Coronary artery (tissue), 2 donors: ENCODE data around the gene PPP1R12B.
"Not testable (repeated sequence)": the region's sequence is repeated elsewhere in the genome, so short reads cannot be mapped to it uniquely, and the experiment has no call there.

Source experiments
- DNase-seq: peaks from one replicate; pipeline ENCODE4 v3.0.0-alpha.2; 2017; ENCODE audit warnings: low spot score
- H3K27ac ChIP-seq, 2 donors: fragments of 200-600 bp; sonication (generic); one replicate each; pipeline ENCODE4 v1.5.1; 2016 to 2019
- H3K4me3 ChIP-seq: fragments of 200-600 bp; sonication (generic); 2 replicates; pipeline ENCODE4 v1.5.1; 2016; ENCODE audit warnings: mild to moderate bottlenecking, moderate library complexity
- CTCF ChIP-seq: fragments of 200-600 bp; sonication (generic); IDR thresholded peaks from one replicate; pipeline ENCODE4 v1.5.1; 2019; ENCODE audit warnings: antibody characterized with exemption

Gene PPP1R12B

GRCh38 chr1:202420422-202421094, 72.1 kb downstream of the PPP1R12B start:
- H3K27ac ChIP-seq, H3K4me3 ChIP-seq, DNase-seq: not testable (repeated sequence)

GRCh38 chr1:202422709-202423108, 74.2 kb downstream of the PPP1R12B start:
- not testable (repeated sequence) for DNase-seq, H3K27ac ChIP-seq, H3K4me3 ChIP-seq

DNA sequence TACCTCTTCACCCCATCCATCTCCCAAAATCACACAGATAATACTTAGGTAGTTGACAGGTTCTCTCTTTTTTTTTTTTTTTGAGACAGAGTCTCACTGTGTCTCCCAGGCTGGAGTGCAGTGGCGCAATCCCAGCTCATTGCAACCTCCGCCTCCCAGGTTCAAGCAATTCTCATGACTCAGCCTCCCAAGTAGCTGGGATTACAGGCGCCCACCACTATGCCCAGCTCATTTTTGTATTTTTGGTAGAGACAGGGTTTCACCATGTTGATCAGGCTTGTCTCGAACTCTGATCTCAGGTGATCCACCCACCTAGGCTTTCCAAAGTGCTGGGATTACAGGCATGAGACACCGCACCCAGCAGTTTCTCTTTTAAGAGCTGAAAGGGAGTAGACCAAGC, 75.8 kb downstream of the PPP1R12B start:
- DNase-seq, H3K27ac ChIP-seq, H3K4me3 ChIP-seq: not testable (repeated sequence)

- not testable (repeated sequence) for H3K27ac ChIP-seq, DNase-seq, H3K4me3 ChIP-seq
These were observed 81.6 kb downstream of the PPP1R12B start for GRCh38 chr1:202430111-202430510.

DNA sequence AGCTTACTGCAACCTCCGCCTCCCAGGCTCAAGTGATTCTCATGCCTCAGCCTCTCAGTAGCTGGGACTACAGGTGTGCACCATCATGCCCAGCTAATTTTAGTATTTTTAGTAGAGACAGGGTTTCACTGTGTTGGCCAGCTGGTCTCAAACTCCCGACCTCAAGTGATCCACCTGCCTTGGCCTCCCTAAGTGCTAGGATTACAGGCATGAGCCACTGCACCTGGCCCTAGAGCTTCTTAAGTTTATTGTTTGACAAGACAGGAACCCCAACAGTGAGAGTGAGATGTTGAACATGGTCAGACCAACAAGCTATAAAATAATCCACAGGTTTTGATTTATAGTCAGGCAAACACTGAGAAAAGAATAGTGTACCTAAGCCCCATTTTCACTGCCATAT, 83.8 kb downstream of the PPP1R12B start:
- not testable (repeated sequence) for H3K4me3 ChIP-seq, H3K27ac ChIP-seq, DNase-seq

DNA sequence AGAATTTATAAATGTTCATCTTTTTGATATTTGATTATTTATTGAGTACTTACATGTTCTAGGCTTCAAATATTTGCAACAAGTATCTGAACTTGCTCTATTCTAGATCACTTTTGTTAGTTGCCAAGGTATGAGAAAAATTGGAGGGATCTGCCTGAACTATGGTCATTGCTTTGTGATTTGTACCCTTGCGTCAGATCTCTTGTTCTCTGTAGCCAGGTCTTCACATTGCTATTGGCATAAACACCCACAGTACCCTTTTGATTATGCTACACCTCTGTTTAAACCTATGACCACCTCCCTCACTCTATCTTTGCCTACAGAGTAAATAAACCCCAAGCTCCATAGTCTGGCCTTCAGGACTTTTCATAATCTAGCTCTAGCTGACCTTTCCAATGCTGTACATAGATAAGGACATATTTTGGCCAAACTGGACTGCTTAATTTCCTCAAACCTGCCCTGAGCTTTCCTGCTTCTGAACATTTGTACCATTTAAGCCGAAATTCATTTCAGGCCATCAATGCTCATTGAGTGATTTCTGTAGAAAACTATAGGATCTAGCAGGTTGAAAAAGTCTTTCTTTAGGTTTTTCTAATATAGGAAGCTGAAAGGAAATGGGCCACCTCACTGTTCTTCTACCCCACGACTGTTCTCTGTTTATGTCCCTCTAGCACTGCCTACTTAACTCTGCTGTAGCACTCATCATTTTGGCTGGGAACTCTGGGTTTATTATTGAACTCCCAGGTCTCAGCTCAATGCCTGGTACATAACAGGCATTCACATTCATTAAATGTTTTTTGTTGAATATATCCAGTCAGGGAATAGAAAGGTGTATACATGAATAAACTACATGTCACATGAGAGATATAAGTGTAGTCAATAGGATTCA, 84.9 kb downstream of the PPP1R12B start:
- H3K27ac ChIP-seq: no peak overlapping the region
- no peak for DNase-seq
- no peak overlapping the region for H3K4me3 ChIP-seq
- TF ChIP-seq CTCF: no peak

DNA sequence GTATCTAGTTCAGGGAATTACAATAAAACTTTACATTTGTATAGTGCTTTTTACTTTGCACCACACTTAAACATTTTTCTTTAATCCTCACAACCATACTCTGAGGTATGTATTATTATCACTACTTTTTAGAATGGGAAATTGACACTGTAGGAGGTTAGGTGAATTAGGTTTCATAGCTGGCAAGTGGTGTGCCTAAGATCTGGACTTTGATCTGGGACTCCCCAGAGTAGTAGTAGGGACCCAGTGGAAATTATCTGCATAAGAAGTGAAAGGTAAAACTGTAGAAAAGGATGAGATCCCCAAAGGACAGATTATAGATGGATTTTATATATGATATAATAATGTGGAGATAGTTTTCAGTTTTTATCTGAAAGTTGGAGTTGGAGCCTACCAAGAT, 85.6 kb downstream of the PPP1R12B start:
- Histone ChIP-seq H3K27ac (no peak overlapping the region), H3K4me3 (no peak overlapping the region)
- DNase-seq: no peak
- TF ChIP-seq CTCF: no peak

- H3K4me3 ChIP-seq: no peak overlapping the region
- no peak for DNase-seq
- H3K27ac ChIP-seq: no peak overlapping the region
- TF ChIP-seq CTCF: no peak
These were observed 90.1 kb downstream of the PPP1R12B start for GRCh38 chr1:202438393-202439174.

GRCh38 chr1:202439308-202439707, 90.8 kb downstream of the PPP1R12B start:
- no peak for TF ChIP-seq CTCF
- DNase-seq: no peak
- H3K27ac ChIP-seq: no peak overlapping the region
- H3K4me3 ChIP-seq: no peak overlapping the region

GRCh38 chr1:202448140-202448539, 99.6 kb downstream of the PPP1R12B start:
- H3K4me3 ChIP-seq, DNase-seq, H3K27ac ChIP-seq: not testable (repeated sequence)

- H3K4me3 ChIP-seq, DNase-seq, H3K27ac ChIP-seq: not testable (repeated sequence)
These were observed 103.1 kb downstream of the PPP1R12B start for GRCh38 chr1:202451641-202452040.
